H1 (cell line): ENCODE data around the gene FAM9C. TPM values are rescaled to one million over a fixed set of nuclear protein-coding genes. Genes with fewer than 3 reads are reported as not detected.

Experiments used
- CTCF ChIA-PET: fragments of 300-600 bp; sonication (Branson Sonifier 250); formaldehyde crosslinking; loops from one replicate; lab custom pipeline; 2021; ENCODE audit not compliant: partially characterized antibody; lab: Charles Lee
- POLR2A ChIA-PET: fragments of 300-600 bp; sonication (Branson Sonifier 250); formaldehyde crosslinking; loops from one replicate; lab custom pipeline; 2021; ENCODE audit warnings: inconsistent platforms; ENCODE audit not compliant: partially characterized antibody; lab: Charles Lee
- DNase-seq, 2 experiments: peaks; one replicate each; pipeline versions ENCODE4 v3.0.0 to v3.0.0-alpha.2; 2010 to 2022; ENCODE audit warnings: low spot score in 2 of 2, low read depth in 1 of 2, mixed read lengths in 1 of 2
- FAIRE-seq: peaks from 2 replicates; lab custom pipeline; 2011; peaks lifted over from hg19 to GRCh38; lab: Jason Lieb, UNC
- H2AFZ ChIP-seq: 2 replicates; pipeline ENCODE4 v1.8.1; 2012; ENCODE audit warnings: low read length, inconsistent platforms
- H2AK5ac ChIP-seq: 2 replicates; pipeline ENCODE4 v1.6.1; 2013; ENCODE audit warnings: low read depth, low read length
- H2BK120ac ChIP-seq: replicated peaks from 2 replicates; pipeline ENCODE3; 2013; ENCODE audit warnings: low read depth, low read length, inconsistent platforms
- H2BK12ac ChIP-seq: 2 replicates; pipeline ENCODE4 v1.6.1; 2013; ENCODE audit warnings: low read depth, low read length
- H2BK15ac ChIP-seq: 2 replicates; pipeline ENCODE4 v1.6.1; 2013; ENCODE audit warnings: low read length
- H2BK20ac ChIP-seq: 2 replicates; pipeline ENCODE4 v1.6.1; 2013; ENCODE audit warnings: low read length
- H2BK5ac ChIP-seq: 2 replicates; pipeline ENCODE4 v1.6.1; 2013; ENCODE audit warnings: low read depth, low read length
- H3K14ac ChIP-seq: 2 replicates; pipeline ENCODE4 v1.6.1; 2013; ENCODE audit warnings: inconsistent platforms; ENCODE audit not compliant: insufficient read length
- H3K18ac ChIP-seq: 2 replicates; pipeline ENCODE4 v1.6.1; 2013; ENCODE audit warnings: low read length; ENCODE audit errors: extremely low read depth
- H3K23ac ChIP-seq: 2 replicates; pipeline ENCODE4 v1.6.1; 2013; ENCODE audit warnings: inconsistent platforms; ENCODE audit not compliant: insufficient read length
- H3K23me2 ChIP-seq: 2 replicates; pipeline ENCODE4 v1.6.1; 2013; ENCODE audit warnings: low read depth, low read length
- H3K27ac ChIP-seq: 2 replicates; pipeline ENCODE4 v1.6.1; 2011; ENCODE audit warnings: low read depth, low read length, inconsistent platforms
- H3K27me3 ChIP-seq, 4 experiments: replicated peaks in 1 of 4; 1 replicate in 1 of 4; 2 replicates in 3 of 4; pipeline versions ENCODE4 v1.6.1 to v1.8.1; 2011 to 2013; ENCODE audit warnings: low read length in 3 of 4, mild to moderate bottlenecking in 3 of 4, inconsistent platforms in 2 of 4, mixed read lengths in 2 of 4, moderate library complexity in 1 of 4; ENCODE audit not compliant: control insufficient read depth in 3 of 4, insufficient read depth in 3 of 4; ENCODE audit errors: extremely low read depth in 1 of 4
- H3K36me3 ChIP-seq, 4 experiments: 2 replicates each; pipeline versions ENCODE4 v1.6.1 to v1.8.1; 2011 to 2013; ENCODE audit warnings: mild to moderate bottlenecking in 4 of 4, low read length in 3 of 4, moderate library complexity in 2 of 4, control low read depth in 1 of 4, inconsistent platforms in 1 of 4; ENCODE audit not compliant: insufficient read depth in 4 of 4, control insufficient read depth in 2 of 4
- H3K4ac ChIP-seq: replicated peaks from 2 replicates; pipeline ENCODE3; 2013; ENCODE audit warnings: low read length, low read depth, mixed read lengths, inconsistent platforms; ENCODE audit not compliant: insufficient read length
- H3K4me1 ChIP-seq, 4 experiments: replicated peaks in 1 of 4; 1 replicate in 1 of 4; 2 replicates in 3 of 4; pipeline versions ENCODE4 v1.6.1 to v1.8.1; 2011 to 2013; ENCODE audit warnings: low read length in 3 of 4, inconsistent platforms in 2 of 4, mixed read lengths in 1 of 4; ENCODE audit not compliant: insufficient read depth in 4 of 4, control insufficient read depth in 3 of 4
- H3K4me2 ChIP-seq, 2 experiments: 2 replicates each; pipeline versions ENCODE4 v1.6.1 to v1.8.1; 2011 to 2013; ENCODE audit warnings: low read depth in 2 of 2, low read length in 2 of 2, control low read depth in 1 of 2, inconsistent platforms in 1 of 2, mild to moderate bottlenecking in 1 of 2; ENCODE audit not compliant: insufficient read depth in 1 of 2
- H3K4me3 ChIP-seq, 4 experiments: fragments of 200-600, 300-600 bp in 1 of 4; sonication (generic), shearing (Covaris generic), sonication (Bioruptor Twin) in 1 of 4; 2 replicates each; pipeline versions ENCODE4 v1.5.1 to v1.8.1; 2011 to 2016; ENCODE audit warnings: low read length in 4 of 4, low read depth in 3 of 4, control low read depth in 2 of 4, inconsistent platforms in 2 of 4, mild to moderate bottlenecking in 2 of 4, mixed read lengths in 1 of 4, moderate library complexity in 1 of 4; ENCODE audit not compliant: insufficient read depth in 2 of 4; ENCODE audit errors: extremely low read depth in 1 of 4
- H3K56ac ChIP-seq: replicated peaks from 2 replicates; pipeline ENCODE3; 2013; ENCODE audit warnings: low read depth, mild to moderate bottlenecking, mixed read lengths, low read length, inconsistent platforms; ENCODE audit not compliant: insufficient read length
- H3K79me1 ChIP-seq: 2 replicates; pipeline ENCODE4 v1.6.1; 2013; ENCODE audit warnings: low read depth, low read length, control low read depth
- H3K79me2 ChIP-seq, 2 experiments: 2 replicates each; pipeline versions ENCODE4 v1.6.1 to v1.8.1; 2012 to 2013; ENCODE audit warnings: low read length in 2 of 2, mild to moderate bottlenecking in 2 of 2, inconsistent platforms in 1 of 2; ENCODE audit not compliant: insufficient read depth in 2 of 2, control insufficient read depth in 1 of 2
- H3K9ac ChIP-seq, 4 experiments: replicated peaks in 1 of 4; 1 replicate in 1 of 4; 2 replicates in 3 of 4; pipeline versions ENCODE4 v1.6.1 to v1.8.1; 2011 to 2013; ENCODE audit warnings: low read depth in 3 of 4, low read length in 3 of 4, control low read depth in 2 of 4, mild to moderate bottlenecking in 2 of 4, moderate library complexity in 2 of 4, inconsistent platforms in 1 of 4; ENCODE audit errors: extremely low read depth in 1 of 4
- H3K9me3 ChIP-seq, 2 experiments: 2 replicates each; pipeline versions ENCODE4 v1.6.1 to v1.8.1; 2012 to 2013; ENCODE audit warnings: mild to moderate bottlenecking in 2 of 2, moderate library complexity in 2 of 2, control low read depth in 1 of 2, inconsistent platforms in 1 of 2, low read depth in 1 of 2, low read length in 1 of 2, mixed read lengths in 1 of 2; ENCODE audit not compliant: insufficient read depth in 2 of 2
- H4K20me1 ChIP-seq, 2 experiments: replicated peaks in 1 of 2; 2 replicates each; pipeline versions ENCODE3 to v1.8.1; 2011 to 2013; ENCODE audit warnings: inconsistent platforms in 2 of 2, low read length in 2 of 2, mild to moderate bottlenecking in 1 of 2; ENCODE audit not compliant: insufficient read depth in 2 of 2, control insufficient read depth in 1 of 2
- H4K5ac ChIP-seq: 2 replicates; pipeline ENCODE4 v1.6.1; 2013; ENCODE audit warnings: low read length, low read depth, mixed read lengths, inconsistent platforms; ENCODE audit not compliant: insufficient read length
- H4K8ac ChIP-seq: 2 replicates; pipeline ENCODE4 v1.8.0; 2013; ENCODE audit warnings: mild to moderate bottlenecking, moderate library complexity, low read length, inconsistent platforms; ENCODE audit not compliant: insufficient read depth; ENCODE audit errors: extremely low read depth
- H4K91ac ChIP-seq: replicated peaks from 2 replicates; pipeline ENCODE3; 2013; ENCODE audit warnings: low read length, mixed read lengths, inconsistent platforms; ENCODE audit not compliant: insufficient read length
- BRCA1 ChIP-seq: IDR thresholded peaks from 2 replicates; pipeline ENCODE4 v1.6.1; 2012; ENCODE audit warnings: low read depth, low read length, improper control_type of control experiment
- HDAC2 ChIP-seq, 2 experiments: fragments of 300-600 bp in 1 of 2; sonication (generic) in 1 of 2; IDR thresholded peaks; 2 replicates each; pipeline ENCODE4 v1.6.1; 2011 to 2012; ENCODE audit warnings: low read depth in 2 of 2, low read length in 2 of 2, mild to moderate bottlenecking in 2 of 2, moderate library complexity in 2 of 2, borderline replicate concordance in 1 of 2, inconsistent platforms in 1 of 2
- JUND ChIP-seq: IDR thresholded peaks from 2 replicates; pipeline ENCODE4 v1.6.1; 2011; ENCODE audit warnings: mild to moderate bottlenecking, improper control_type of control experiment, low read length
- KDM4A ChIP-seq: IDR thresholded peaks from one replicate; pipeline ENCODE4 v1.7.1; 2012; ENCODE audit warnings: low read depth, mild to moderate bottlenecking, moderate library complexity, low read length, inconsistent platforms; ENCODE audit not compliant: severe bottlenecking
- POLR2A ChIP-seq, 2 experiments: IDR thresholded peaks; 1 replicate in 1 of 2; 2 replicates in 1 of 2; pipeline ENCODE4 v1.6.1; 2011; ENCODE audit warnings: low read depth in 2 of 2, low read length in 2 of 2, mild to moderate bottlenecking in 2 of 2; ENCODE audit errors: control extremely low read depth in 1 of 2
- POU5F1 ChIP-seq: IDR thresholded peaks from 2 replicates; pipeline ENCODE4 v1.6.1; 2011; ENCODE audit warnings: low read depth, mild to moderate bottlenecking, low read length, moderate library complexity
- RAD21 ChIP-seq, 2 experiments: IDR thresholded peaks in 1 of 2; conservative IDR thresholded peaks in 1 of 2; 2 replicates each; pipeline ENCODE4 v1.6.1; 2011; ENCODE audit warnings: low read depth in 2 of 2, low read length in 2 of 2, improper control_type of control experiment in 1 of 2, inconsistent platforms in 1 of 2, mild to moderate bottlenecking in 1 of 2, moderate library complexity in 1 of 2
- RNF2 ChIP-seq: fragments of 200-900, 300-1000 bp; sonication (generic); IDR thresholded peaks from 2 replicates; pipeline ENCODE4 v1.7.1; 2016; ENCODE audit warnings: borderline replicate concordance, low read depth, mild to moderate bottlenecking, antibody characterized with exemption, low read length; ENCODE audit not compliant: poor library complexity, severe bottlenecking; ENCODE audit errors: missing control alignments
- SAP30 ChIP-seq: fragments of 300-600 bp; sonication (generic); IDR thresholded peaks from 2 replicates; pipeline ENCODE4 v1.7.1; 2012; ENCODE audit warnings: low read length, moderate library complexity, mild to moderate bottlenecking, inconsistent platforms; ENCODE audit not compliant: insufficient read depth, insufficient replicate concordance
- SP1 ChIP-seq: IDR thresholded peaks from 2 replicates; pipeline ENCODE4 v1.6.1; 2011; ENCODE audit warnings: low read depth, low read length
- TAF7 ChIP-seq: optimal IDR thresholded peaks from 2 replicates; pipeline ENCODE3; 2011; ENCODE audit warnings: low read depth, mild to moderate bottlenecking, inconsistent platforms, low read length, moderate library complexity, borderline replicate concordance
- TEAD4 ChIP-seq: IDR thresholded peaks from 2 replicates; pipeline ENCODE4 v1.6.1; 2012; ENCODE audit warnings: low read depth, low read length, inconsistent platforms, mixed read lengths
- WGBS, 2 experiments: shearing (Covaris generic) in 1 of 2; methylation state at CpG; one replicate each; pipeline versions ENCODE4 v1.1.6 to v1.1.7; 2013 to 2015; ENCODE audit warnings: low lambda C conversion rate in 2 of 2, mixed read lengths in 2 of 2, inconsistent platforms in 1 of 2, low coverage in 1 of 2, missing lambda C conversion rate in 1 of 2; ENCODE audit not compliant: insufficient replicate concordance in 2 of 2, insufficient coverage in 1 of 2, insufficient read length in 1 of 2; ENCODE audit errors: extremely low coverage in 1 of 2, missing lambda C conversion rate in 1 of 2; 5-methylcytosine and 5-hydroxymethylcytosine counted together
- polyA plus RNA-seq, 7 experiments: library from polyadenylated mRNA; depleted of rRNA in 3 of 7; stranded (reverse) in 5 of 7; unstranded in 2 of 7; fragments of >200 nt in 5 of 7; fragments of 200-250 nt in 2 of 7; gene quantifications; 1 replicate in 5 of 7; 2 replicates in 1 of 7; 4 replicates in 1 of 7; pipeline versions ENCODE4 v1.2.1 to v1.2.3, GENCODE V29; 2011 to 2013; ENCODE audit warnings: missing spikeins in 2 of 7, mixed read lengths in 2 of 7
- total RNA-seq: library from RNA; stranded (reverse); fragmentation: NEBNext Ultra II Directional; extraction: Animal tissue kit (Norgen Biotek cat#: 25700); gene quantifications from 2 replicates; pipeline ENCODE4 v1.2.1, GENCODE V29; 2021

The FAM9C gene
- total and polyA plus RNA-seq, 2 of the 8 experiments (the other 6 are each of a cell fraction or from before 2014, with no cell fraction given) = not detected

DNA sequence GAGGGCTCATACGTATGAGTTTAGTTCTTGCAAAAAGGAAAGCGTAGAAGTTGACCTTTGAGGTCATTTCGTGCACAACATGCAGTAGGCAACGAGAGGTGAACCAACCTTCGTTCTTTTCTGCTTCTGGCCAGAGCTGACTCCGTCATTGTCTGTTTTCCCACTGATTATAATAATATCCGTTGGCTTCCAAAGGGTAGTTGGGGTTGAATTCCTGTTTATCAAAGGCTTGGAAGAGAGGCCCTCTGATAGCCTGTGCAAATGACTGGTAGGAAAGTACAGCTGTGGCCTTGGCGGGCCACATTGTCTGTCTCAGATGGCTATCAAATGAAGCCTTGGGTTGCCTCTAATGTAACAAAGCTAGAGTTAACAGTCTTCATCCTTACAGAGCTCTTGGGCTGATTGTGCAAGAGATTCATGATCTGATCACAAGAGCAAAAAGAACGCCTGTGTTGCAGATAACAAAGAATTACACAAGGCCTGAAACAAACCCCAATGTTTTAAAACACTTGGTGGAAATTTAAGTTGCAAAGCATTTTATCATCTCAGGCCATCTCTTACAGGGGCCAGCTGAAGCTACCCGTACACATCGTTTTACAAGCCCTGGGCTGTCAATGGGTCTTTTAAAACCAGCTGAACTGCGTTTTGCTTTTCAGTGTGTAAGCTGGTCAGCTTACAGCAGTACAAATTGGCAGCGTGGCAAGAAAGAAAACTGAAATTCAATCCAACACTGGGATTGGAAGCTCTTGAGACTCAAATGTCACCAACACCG, 46.1 kb upstream of the FAM9C start:
- Histone ChIP-seq H4K5ac (no peak overlapping the region), H3K4me3 (no peak overlapping the region), H3K14ac (no peak overlapping the region), H3K27ac (no peak overlapping the region), H2BK5ac (no peak overlapping the region), H2AFZ (no peak overlapping the region), H3K4me2 (no peak overlapping the region), H3K79me2 (no peaks in the 10 kb centered on the region), H3K79me1 (no peaks in the 10 kb centered on the region), H4K8ac (no peak overlapping the region), H2BK15ac (no peak overlapping the region), H3K9me3 (no peaks in the 10 kb centered on the region), H3K36me3 (no peaks in the 10 kb centered on the region), H3K4ac (no peak overlapping the region), H3K23me2 (no peaks in the 10 kb centered on the region), H4K91ac (no peak overlapping the region), H3K23ac (no peak overlapping the region), H2BK20ac (no peak overlapping the region), H2BK12ac (no peak overlapping the region), H3K9ac (no peak overlapping the region), H4K20me1 (no peaks in the 10 kb centered on the region), H2BK120ac (no peak overlapping the region), H2AK5ac (no peak overlapping the region), H3K18ac (no peak overlapping the region), H3K27me3 (no peaks in the 10 kb centered on the region), H3K4me1 (no peaks in the 10 kb centered on the region), H3K56ac (no peak overlapping the region)
- CTCF ChIA-PET = no interaction called here
- DNase-seq = no peak
- FAIRE-seq = peak; percentile 65
- 86% methylated on average over 11 of the region's 14 CpGs; no CpG with 5 or more reads in 1 of the 2 experiments for whole genome bisulfite sequencing, 2 experiments
- POLR2A ChIA-PET = interaction anchor here (0.6 to 1.2 kb wide), 2 partner anchors 19 to 116 kb away, joined by 3 read pairs; partner anchors contain the start of gene TMSB4X
- no peak for TF ChIP-seq TEAD4
- no peak for TF ChIP-seq SP1
- TF ChIP-seq POLR2A (IDR thresholded peaks at IDR 0.05; ENCODE audit: control extremely low read depth in 1 of 2, low read depth in 2 of 2, low read length in 2 of 2) = no peak
- TF ChIP-seq JUND = no peak
- TF ChIP-seq HDAC2 (IDR thresholded peaks at IDR 0.05; ENCODE audit: borderline replicate concordance in 1 of 2, low read depth in 2 of 2, low read length in 2 of 2) = no peak
- no peak for TF ChIP-seq SAP30
- TF ChIP-seq BRCA1 = no peak
- no peak for TF ChIP-seq RNF2
- no peak for TF ChIP-seq POU5F1
- TF ChIP-seq RAD21 (IDR thresholded peaks at IDR 0.05 in 1 of 2, conservative IDR thresholded peaks at IDR 0.05 in 1 of 2; ENCODE audit: low read depth in 2 of 2, low read length in 2 of 2) = no peak
- no peak for TF ChIP-seq KDM4A
- TF ChIP-seq TAF7 = no peak
